Measurements from ENCODE around the gene SBSN. TPM values are rescaled to one million over a fixed set of nuclear protein-coding genes. Genes with fewer than 3 reads are reported as not detected.

The SBSN gene
- total and polyA plus RNA-seq, 9 of the 15 experiments (the other 6 are each of a cell fraction or from before 2014, with no cell fraction given) = 0.05 TPM; not detected in 8

GRCh38 chr19:35557539-35558399 is 29.7 kb upstream of the SBSN start (continued):
- TF ChIP-seq ZNF584 (CRISPR knock-in tag; IDR thresholded peaks at IDR 0.05; ENCODE audit: low read depth) = no peak
- TF ChIP-seq ZNF644 (tag; IDR thresholded peaks at IDR 0.05; ENCODE audit: low read depth) = no peak
- no peak for TF ChIP-seq SMARCC2 (IDR thresholded peaks at IDR 0.05; ENCODE audit: low read depth)
- no peak for TF ChIP-seq MCM2 (IDR thresholded peaks at IDR 0.05; ENCODE audit: low read depth)
- TF ChIP-seq CHD1 (IDR thresholded peaks at IDR 0.05; ENCODE audit: low read length) = no peak
- TF ChIP-seq TEAD1 (CRISPR knock-in tag; IDR thresholded peaks at IDR 0.05) = no peak
- no peak for TF ChIP-seq ZEB2 (IDR thresholded peaks at IDR 0.05)
- no peak for TF ChIP-seq HDAC6 (IDR thresholded peaks at IDR 0.05; ENCODE audit: low read depth, low read length)
- peak; percentile 90 for TF ChIP-seq SP1 (CRISPR knock-in tag; IDR thresholded peaks at IDR 0.05)
- no peak for TF ChIP-seq GABPB2 (CRISPR knock-in tag; conservative IDR thresholded peaks at IDR 0.05)
- no peak for TF ChIP-seq SIX5 (IDR thresholded peaks at IDR 0.05; ENCODE audit: borderline replicate concordance in 1 of 2, insufficient read depth in 1 of 2, low read depth in 1 of 2, low read length in 2 of 2)
- no peak for TF ChIP-seq NFATC3 (IDR thresholded peaks at IDR 0.05)
- no peak for TF ChIP-seq SFPQ (IDR thresholded peaks at IDR 0.05; ENCODE audit: low read depth, low read length)
- TF ChIP-seq KLF13 (tag; IDR thresholded peaks at IDR 0.05; ENCODE audit: borderline replicate concordance, low read depth) = no peak
- TF ChIP-seq ZNF384 (IDR thresholded peaks at IDR 0.05; ENCODE audit: low read depth, low read length) = no peak
- no peak for TF ChIP-seq JUNB (CRISPR knock-in tag; conservative IDR thresholded peaks at IDR 0.05)
- TF ChIP-seq FOS (IDR thresholded peaks at IDR 0.05; ENCODE audit: extremely low read depth, insufficient read length) = no peak
- no peak for TF ChIP-seq ZBTB9 (CRISPR knock-in tag; IDR thresholded peaks at IDR 0.05)
- TF ChIP-seq FOXP4 (CRISPR knock-in tag; IDR thresholded peaks at IDR 0.05; ENCODE audit: borderline replicate concordance) = no peak
- TF ChIP-seq ZNF354B (CRISPR knock-in tag; IDR thresholded peaks at IDR 0.05) = no peak
- no peak for TF ChIP-seq POU5F1 (IDR thresholded peaks at IDR 0.05; ENCODE audit: borderline replicate concordance, low read depth, low read length, partially characterized antibody)
- peak; percentile 92 for TF ChIP-seq L3MBTL2 (IDR thresholded peaks at IDR 0.05)
- TF ChIP-seq TEAD2 (tag; IDR thresholded peaks at IDR 0.05) = no peak
- no peak for TF ChIP-seq DDX20 (tag; IDR thresholded peaks at IDR 0.05; ENCODE audit: low read depth)

Measured in K562 (cell line).